Measurements from ENCODE around the gene STMN3.

DNA sequence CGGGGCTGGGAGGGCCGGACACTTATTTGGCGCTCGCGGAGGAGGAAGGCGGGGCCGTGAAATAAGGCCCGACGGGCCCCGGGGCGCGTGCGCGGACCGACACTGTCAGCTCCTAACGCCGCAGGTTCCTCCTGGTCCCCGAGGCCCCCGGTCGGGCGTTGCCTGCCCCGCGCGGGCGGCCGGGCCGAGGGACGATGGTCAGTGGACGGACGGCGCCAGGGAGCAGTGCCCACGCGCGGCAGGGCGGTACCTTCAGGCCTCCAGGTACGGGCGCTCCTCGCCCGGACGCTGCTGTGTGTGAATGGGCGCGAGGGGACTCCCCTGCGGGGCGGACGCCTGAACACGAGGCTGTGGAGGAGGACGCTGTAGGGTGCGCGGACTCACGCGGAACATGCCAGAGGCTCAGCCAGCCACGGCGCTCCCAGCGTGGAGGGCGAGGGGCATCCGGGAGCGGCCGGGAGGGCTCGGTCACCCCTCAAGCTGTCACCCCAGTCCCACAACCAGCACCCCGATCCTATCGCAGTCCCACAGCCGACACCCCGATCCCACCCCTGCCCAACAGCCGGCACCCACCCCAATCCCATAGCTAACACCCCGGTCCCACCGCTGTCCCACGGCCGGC is 26.0 kb downstream of the STMN3 start:
- TF ChIP-seq, protein P1, sequence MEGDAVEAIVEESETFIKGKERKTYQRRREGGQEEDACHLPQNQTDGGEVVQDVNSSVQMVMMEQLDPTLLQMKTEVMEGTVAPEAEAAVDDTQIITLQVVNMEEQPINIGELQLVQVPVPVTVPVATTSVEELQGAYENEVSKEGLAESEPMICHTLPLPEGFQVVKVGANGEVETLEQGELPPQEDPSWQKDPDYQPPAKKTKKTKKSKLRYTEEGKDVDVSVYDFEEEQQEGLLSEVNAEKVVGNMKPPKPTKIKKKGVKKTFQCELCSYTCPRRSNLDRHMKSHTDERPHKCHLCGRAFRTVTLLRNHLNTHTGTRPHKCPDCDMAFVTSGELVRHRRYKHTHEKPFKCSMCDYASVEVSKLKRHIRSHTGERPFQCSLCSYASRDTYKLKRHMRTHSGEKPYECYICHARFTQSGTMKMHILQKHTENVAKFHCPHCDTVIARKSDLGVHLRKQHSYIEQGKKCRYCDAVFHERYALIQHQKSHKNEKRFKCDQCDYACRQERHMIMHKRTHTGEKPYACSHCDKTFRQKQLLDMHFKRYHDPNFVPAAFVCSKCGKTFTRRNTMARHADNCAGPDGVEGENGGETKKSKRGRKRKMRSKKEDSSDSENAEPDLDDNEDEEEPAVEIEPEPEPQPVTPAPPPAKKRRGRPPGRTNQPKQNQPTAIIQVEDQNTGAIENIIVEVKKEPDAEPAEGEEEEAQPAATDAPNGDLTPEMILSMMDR (IDR thresholded peaks at IDR 0.05), result peak in 2 of 4 experiments; percentile 8 to 18
- peak; percentile 78 for TF ChIP-seq POLR2A (IDR thresholded peaks at IDR 0.05)
- peak; percentile 74 for TF ChIP-seq POLR2AphosphoS5 (IDR thresholded peaks at IDR 0.05)
